H1 (cell line): ENCODE results near the gene TOMM34. TPM values are rescaled to one million over a fixed set of nuclear protein-coding genes. Genes with fewer than 3 reads are reported as not detected.

Experiments
- CTCF ChIP-seq, 3 experiments: IDR thresholded peaks; 1 replicate in 2 of 3; 2 replicates in 1 of 3; pipeline versions ENCODE4 v1.5.1 to v1.6.1; 2011; ENCODE audit warnings: low read length in 3 of 3, mild to moderate bottlenecking in 3 of 3, inconsistent platforms in 2 of 3, low read depth in 1 of 3, moderate library complexity in 1 of 3; ENCODE audit not compliant: insufficient read depth in 1 of 3; ENCODE audit errors: control extremely low read depth in 1 of 3
- HDAC6 ChIP-seq: IDR thresholded peaks from one replicate; pipeline ENCODE4 v1.7.1; 2012; ENCODE audit warnings: low read depth, mild to moderate bottlenecking, inconsistent platforms, low read length, moderate library complexity
- JUN ChIP-seq: IDR thresholded peaks from 2 replicates; pipeline ENCODE4 v1.6.1; 2011; ENCODE audit warnings: low read depth, mild to moderate bottlenecking, improper control_type of control experiment, low read length
- KDM4A ChIP-seq: IDR thresholded peaks from one replicate; pipeline ENCODE4 v1.7.1; 2012; ENCODE audit warnings: low read depth, mild to moderate bottlenecking, moderate library complexity, low read length, inconsistent platforms; ENCODE audit not compliant: severe bottlenecking
- SP4 ChIP-seq: IDR thresholded peaks from 2 replicates; pipeline ENCODE4 v1.6.1; 2012; ENCODE audit warnings: low read length, inconsistent platforms
- polyA plus RNA-seq, 7 experiments: library from polyadenylated mRNA; depleted of rRNA in 3 of 7; stranded (reverse) in 5 of 7; unstranded in 2 of 7; fragments of >200 nt in 5 of 7; fragments of 200-250 nt in 2 of 7; gene quantifications; 1 replicate in 5 of 7; 2 replicates in 1 of 7; 4 replicates in 1 of 7; pipeline versions ENCODE4 v1.2.1 to v1.2.3, GENCODE V29; 2011 to 2013; ENCODE audit warnings: missing spikeins in 2 of 7, mixed read lengths in 2 of 7
- total RNA-seq: library from RNA; stranded (reverse); fragmentation: NEBNext Ultra II Directional; extraction: Animal tissue kit (Norgen Biotek cat#: 25700); gene quantifications from 2 replicates; pipeline ENCODE4 v1.2.1, GENCODE V29; 2021

Gene TOMM34
- total and polyA plus RNA-seq, 2 of the 8 experiments (the other 6 are each of a cell fraction or from before 2014, with no cell fraction given) = 32.1 to 35.1 TPM

- TF ChIP-seq KDM4A (no peak), HDAC6 (no peak), CTCF (IDR thresholded peaks at IDR 0.05; ENCODE audit: control extremely low read depth in 1 of 3, insufficient read depth in 1 of 3, low read depth in 1 of 3, low read length in 3 of 3) (no peak), SP4 (no peak), JUN (no peak)
Measured at GRCh38 chr20:44943828-44944227, 16.4 kb downstream of the TOMM34 start (continued).
